Stimulated activated CD8-positive, alpha-beta memory T cell treated with anti-CD3 and anti-CD28 coated beads, Interleukin-7, amount 100 ng/mL, for 48 hours (primary cell): ENCODE measurements around the gene EYA4.

Source experiments
- DNase-seq, 2 donors: peaks; one replicate each; pipeline ENCODE4 v3.0.0-alpha.2; 2020; ENCODE audit warnings: low read depth in 1 of 2; ENCODE audit errors: extremely low read depth in 1 of 2

Gene EYA4, protein sequence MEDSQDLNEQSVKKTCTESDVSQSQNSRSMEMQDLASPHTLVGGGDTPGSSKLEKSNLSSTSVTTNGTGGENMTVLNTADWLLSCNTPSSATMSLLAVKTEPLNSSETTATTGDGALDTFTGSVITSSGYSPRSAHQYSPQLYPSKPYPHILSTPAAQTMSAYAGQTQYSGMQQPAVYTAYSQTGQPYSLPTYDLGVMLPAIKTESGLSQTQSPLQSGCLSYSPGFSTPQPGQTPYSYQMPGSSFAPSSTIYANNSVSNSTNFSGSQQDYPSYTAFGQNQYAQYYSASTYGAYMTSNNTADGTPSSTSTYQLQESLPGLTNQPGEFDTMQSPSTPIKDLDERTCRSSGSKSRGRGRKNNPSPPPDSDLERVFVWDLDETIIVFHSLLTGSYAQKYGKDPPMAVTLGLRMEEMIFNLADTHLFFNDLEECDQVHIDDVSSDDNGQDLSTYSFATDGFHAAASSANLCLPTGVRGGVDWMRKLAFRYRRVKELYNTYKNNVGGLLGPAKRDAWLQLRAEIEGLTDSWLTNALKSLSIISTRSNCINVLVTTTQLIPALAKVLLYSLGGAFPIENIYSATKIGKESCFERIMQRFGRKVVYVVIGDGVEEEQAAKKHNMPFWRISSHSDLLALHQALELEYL

DNA sequence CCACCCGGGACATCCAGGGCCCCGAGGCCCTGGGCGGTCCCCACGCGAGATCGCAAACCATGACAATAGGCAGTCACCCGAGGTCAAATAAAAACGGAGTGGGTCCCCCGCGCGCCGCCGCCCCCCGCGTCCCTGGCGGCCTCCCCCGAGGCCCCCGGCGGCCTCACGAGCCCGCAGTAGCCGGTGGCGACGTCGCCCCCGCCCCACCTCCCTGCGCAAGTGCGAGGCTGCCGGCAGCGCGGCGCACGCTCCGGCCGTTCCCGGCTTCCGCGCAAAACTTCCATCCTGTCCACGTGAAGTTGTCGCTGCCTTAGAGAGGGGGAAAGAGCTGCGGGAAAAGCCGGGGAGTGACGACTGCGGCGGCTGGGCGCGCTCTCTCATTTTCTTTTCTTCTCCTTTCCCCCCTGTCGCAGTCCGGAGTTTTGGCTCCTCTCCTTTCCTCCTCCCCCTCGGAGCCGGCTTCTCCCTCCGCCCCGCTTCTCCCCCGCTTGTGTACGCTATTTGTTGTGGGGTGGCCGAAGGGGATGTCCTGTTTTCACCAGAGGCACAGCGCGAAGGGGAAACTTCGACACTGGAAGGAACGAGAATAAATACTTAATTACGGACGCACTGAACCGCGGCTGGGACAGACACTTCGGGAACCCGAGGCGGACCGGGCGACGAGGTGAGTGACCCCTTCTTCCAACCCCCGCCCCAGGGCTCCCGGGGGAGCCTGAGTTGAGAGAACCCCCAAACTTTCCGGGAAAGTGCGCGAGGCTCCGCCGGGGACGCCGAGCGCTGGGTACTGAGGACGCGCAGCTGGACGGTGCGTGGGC, at the start of gene EYA4:
Gene EYA4 (plus strand): TSS at position 272 of the 815 bp plus-strand sequence. CDS start 33,424 bp downstream, outside the sequence.
- DNase-seq: no peak

DNA sequence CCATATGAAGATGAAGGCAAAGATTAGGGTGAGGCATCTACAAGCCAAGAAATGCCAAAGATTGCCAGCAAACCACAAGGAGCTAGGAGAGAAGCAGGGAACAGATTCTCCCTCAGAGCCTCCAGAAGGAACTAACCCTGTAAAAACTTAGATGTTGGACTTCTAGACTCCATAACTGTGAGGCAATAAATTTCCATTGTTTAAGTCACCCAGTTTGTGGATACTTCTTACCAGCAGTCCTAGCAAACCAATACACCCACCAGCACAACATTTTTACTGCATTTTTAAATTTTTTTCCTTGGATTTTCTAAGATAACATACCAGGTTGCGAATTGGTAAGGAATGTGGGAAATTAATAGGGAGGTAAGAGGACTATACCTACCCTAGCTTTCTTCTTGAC, 47.8 kb upstream of the EYA4 start:
- DNase-seq: no peak

DNA sequence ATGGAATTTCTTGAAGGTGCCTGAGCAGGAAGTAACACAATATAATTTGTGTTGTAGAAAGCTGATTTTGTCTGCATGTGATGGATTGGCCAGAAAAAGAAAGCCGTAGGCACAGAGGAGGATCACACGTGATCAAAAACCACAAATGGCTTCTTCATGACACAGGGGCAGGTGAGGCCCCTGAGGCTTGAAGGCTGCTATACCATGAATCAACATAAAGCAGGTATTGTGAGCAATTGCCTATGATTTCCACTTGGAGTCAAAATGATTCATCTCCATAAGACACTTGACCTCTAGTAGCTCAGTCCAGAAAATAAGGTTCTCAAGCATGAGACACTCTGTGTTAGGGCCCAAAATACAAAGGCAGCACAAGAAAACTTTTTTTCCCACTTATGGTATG, 42.4 kb upstream of the EYA4 start:
- no peak for DNase-seq

DNA sequence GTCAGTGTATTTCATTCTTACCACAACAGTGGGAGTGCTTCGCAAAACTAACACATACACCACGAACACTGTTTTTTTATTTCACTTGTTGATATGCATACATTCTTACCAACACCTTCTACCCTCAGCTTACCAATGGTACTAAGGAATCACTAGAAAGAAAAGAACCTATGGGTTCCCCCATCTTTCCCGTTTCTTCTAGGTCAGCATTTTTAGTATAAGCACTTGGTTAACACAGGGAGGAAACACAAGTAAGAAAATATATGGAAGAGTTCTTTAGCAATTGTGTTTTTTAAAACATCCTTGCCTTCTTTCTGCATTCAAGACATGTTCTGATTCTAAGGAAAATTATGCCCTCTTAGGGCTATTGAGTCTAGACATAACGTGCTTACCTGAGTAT, 39.9 kb upstream of the EYA4 start:
- DNase-seq: no peak

DNA sequence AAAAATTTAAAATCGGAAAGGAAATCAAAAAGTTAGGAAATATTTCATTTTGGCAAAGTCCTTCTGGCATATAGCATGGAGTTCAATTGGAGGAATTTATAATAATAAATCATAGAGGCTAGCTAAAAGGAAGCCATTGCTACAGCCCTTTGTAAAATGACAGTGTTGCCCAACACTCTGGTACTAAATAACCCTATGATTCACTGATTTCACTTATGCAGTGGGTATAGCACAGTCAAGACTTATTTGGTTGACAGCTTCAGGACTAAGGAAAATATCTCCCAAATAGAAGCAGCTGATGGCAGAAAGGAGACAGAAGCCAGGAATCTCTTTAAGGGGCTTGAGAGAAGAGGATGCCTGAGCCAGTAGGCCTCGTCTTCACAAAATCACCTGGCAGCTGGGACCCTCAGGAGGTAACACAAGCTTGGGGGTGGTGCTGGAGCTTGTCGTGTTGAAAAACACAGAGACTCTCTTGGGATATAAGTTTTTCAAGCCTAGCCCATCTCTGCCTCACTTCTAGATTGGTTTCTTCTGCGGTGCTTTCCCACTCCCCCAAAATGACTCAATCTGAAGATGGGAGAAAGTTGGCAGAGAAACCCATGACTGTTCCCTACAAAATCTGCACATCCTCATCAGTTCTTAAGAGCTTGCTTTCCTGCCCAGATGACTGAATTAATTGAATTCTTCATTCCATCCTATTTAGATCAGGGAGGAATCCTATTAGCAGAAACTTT, 38.4 kb upstream of the EYA4 start:
- no peak for DNase-seq

DNA sequence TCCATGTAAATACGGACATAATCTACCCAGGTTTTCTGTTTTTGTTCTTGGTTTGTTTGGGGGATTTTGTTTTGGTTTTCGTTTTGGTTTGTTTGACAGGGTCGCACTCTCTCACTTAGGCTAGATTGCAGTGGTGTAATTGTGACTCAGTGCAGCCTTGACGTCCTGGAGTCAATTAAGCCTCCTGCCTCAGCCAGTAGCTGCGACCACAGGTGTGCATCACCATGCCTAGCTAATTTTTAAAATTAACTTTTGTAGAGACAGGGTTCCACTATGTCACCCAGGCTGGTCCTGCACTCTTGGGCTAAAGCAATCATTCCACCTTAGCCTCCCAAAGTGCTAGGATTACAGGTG, 37.8 kb upstream of the EYA4 start:
- no peak for DNase-seq

DNA sequence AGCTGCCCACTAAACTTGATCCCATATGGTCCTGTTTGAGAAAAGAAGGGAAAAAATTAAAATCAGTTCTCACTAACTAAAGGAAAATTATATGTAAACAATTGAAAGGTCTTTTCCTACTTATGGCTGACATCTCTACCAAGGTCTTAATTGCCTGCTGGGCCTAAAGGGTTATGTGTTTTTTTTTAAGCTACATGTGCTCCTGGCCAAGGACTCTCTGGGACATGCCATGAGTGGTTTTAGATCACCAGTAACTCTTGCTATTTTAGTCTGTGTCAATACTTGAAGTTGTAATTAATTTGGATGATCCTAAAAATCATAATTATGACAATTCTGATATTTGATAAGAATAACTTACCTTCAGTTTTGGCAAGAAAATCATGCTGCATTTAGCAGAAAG, 35.9 kb upstream of the EYA4 start:
- DNase-seq: no peak

DNA sequence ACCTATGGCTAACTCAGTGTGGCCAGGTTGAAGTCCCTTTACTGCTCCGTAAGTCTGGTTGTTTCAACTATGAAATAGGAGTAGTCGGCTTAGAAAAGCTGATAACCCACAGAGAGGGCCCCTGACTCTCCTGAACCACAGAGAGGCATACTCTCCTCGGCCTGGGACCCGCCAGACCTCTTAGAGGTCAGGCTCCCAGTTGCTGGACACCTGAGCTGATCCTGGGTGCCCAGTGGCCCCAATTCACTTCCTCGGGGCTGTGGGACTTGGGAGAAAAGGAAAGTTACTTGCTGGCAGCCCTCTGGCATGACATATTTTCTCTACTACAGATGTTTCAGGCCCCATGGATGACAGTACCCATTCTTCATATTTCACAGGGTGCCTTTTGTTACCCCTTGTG, 34.2 kb upstream of the EYA4 start:
- no peak for DNase-seq

DNA sequence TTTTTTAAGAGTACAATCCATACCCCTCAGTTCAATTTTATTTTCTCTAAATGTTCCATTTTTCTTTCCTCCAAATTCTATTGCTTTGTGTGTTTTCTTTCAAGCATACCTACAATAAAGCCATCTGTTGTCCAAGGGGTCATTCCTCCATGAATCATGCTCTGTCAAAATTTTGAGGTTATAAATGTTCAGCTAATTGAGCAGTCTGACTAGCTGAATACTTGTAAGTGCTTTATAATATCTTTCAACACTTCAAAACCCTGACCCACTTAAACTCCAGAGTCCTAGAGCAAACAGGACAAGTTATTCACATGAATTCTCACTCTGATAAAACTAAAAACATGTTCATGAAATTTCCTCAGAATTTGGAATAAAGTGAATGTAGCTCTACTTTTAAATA, 33.4 kb upstream of the EYA4 start:
- no peak for DNase-seq

DNA sequence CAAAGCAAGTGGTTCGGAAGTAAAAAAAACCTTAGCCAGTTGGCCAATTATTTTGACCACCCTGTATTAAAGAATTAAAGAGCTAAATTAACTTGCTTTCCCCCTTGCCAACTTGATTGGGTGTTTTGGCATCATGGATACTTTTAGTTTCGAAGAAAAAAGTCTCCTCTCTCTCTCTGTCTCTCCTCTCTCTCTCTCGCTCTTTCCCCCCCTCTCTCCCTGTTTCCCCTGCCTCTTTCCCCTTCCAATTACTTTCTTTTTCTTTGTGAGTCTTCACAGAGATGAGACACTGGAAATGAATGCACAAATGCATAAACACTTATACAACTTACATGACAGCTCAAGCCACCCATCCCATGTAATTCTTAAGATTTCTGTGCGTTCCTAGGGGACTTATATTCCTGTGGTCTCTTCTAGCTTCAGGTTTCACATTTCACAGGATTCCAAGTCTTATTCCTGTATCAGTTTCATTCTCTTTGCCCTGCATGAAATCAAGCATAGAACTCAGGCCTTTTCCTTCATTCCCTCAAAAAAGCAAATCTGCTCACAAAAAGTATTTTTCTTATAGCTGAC, 32.9 kb upstream of the EYA4 start:
- no peak for DNase-seq

DNA sequence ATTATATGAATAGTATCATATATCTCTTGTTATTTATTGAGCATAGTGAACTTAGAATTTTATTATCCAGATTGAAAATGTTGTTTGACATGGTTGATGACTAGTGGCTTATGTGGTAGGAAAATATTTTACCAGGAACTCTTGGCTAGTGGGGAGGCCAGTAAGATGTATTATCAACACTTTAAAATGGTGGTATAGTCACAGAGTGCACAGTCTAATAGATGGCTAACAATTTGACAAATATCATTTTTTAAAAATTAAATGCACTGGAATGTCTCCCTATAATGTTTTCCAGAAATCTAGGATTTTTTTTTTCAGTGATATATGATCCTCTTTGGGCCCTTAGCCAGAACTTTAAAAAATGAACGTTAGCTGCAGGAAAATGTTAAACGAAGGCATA, 26.9 kb upstream of the EYA4 start:
- DNase-seq: no peak

DNA sequence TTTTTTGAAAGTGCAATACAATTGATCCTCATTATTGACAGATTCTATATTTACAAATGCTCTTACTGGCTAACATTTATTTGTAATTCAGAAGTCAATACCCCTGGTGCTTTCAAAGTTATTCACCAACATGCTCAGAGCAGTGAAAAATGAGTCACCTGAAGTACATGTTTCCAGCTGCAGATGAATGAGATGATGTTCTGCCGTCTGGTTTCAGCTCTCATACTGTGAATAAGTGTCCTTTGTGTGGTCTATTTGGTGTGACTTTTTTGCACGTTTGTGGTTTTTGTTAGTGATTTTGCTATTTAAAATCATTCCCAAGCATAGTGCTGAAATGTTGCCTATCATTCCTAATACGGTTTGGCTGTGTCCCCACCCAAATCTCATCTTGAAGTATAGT, 22.3 kb upstream of the EYA4 start:
- DNase-seq: no peak

DNA sequence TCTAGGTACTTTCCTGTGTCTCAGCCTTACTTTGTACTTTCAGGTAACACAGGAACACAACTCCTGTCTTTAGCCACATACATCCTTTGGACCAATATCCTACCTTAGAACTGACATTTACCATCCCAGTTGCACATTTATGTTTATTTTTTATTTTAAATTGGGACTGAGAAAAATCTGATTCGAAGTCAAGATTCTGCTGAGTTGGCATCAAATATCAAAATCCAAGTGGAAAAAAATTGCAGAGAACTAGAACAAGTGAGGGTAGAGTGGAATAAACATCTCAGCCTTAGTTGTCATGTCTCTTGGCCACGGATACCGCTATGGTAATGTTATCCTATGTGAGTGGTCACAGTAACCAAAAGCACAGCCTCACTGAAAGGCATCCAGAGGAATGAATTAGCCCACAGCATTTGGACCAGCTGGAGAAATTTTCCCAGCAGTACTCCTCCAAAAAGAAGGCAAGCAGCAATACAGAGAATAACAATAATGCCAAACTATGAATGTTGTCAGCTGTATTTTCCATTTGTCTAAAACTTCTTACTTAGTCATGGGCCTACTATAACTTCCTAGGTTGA, 17.6 kb upstream of the EYA4 start:
- no peak for DNase-seq

DNA sequence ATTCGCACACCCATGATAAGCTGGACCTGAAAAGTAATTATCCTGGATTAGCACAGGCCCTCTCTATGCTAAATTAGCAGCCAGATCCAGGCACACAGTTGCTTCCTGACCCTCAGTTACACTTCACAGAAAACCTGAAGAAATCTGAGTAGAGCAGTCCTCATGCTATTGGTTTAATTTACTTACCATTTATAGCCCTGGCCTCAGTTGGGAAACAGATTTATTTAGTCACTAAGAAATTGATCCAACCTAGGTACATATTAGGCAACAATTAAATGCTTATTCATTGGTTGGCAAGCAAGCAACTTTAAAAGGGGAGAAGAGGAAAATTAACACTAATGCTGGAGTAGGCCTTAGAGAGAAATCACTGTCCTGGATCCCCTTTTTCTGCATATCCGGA, 15.6 kb upstream of the EYA4 start:
- no peak for DNase-seq

DNA sequence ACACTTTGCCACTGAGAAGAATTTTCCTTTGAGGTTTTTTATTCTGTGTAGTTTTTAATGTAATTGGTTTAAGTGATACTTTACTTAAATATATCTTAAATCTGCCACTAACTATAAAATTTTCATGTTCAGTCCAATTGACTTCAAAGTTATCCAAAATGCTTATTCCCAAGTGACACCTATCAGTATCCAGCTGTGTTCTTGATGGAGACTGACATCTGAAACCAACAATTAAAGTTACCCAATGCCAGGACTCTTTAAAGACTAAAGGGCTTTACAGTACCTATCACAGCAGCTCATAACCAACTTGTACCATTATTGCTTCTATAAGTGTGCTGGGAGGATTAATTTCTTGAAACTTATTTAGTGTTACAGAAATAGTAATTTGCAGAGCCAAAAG, 13.8 kb upstream of the EYA4 start:
- no peak for DNase-seq

DNA sequence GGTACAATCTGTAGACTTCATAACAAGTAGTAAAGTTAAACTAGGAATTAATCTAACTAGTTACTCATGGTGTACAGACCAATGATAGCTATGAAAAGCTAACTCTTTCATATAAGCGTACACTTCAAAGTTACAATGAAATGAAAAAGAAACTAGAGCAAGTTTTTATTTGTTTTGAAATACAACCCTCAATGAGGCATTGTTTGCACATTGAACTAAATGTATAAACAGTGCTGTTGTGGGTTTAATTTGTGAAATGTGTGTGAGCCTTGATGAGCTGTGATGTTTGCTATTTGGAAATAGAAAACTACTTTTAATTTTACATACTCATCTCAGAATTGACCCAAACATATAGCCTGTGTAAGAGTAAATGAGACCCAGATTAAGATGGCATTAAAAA, 11.1 kb upstream of the EYA4 start:
- DNase-seq: no peak

DNA sequence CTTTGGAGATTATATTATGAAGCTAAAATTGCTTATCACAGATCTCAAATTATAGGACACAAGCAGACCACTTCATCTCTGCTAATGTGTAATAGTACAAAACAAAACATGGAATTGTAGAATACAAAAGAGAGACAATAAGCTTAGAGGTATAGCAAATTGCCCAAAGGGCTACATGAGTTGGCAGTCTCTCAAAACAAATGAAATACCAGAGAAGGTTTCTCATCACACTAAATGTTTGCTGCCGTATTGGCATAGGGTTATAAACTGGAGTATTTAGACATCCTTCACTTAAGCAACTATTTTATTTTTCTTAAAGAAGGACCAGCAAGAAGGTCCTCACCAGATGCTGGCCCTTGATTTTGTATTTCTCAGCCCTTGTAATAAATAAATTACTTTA, 5.9 kb upstream of the EYA4 start:
- no peak for DNase-seq

DNA sequence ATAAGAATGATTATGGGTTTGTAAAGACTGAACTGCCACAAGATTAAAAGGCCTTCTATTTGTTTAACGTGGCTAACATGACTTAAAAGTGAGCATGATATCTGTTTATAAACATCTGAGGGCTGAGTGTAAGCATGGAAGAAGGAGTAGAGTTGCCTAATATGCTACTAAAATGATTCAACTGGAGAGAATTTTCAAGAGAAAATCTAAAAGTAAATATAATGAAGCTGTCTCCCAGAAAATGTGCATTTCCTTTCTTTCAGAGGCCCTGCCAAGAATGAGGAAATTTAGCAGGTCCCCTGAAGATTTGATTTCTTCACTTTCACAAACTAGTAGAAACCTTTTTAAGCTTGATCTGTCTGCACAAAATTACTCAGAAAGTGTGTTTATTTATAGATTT, 4.2 kb upstream of the EYA4 start:
- no peak for DNase-seq

DNA sequence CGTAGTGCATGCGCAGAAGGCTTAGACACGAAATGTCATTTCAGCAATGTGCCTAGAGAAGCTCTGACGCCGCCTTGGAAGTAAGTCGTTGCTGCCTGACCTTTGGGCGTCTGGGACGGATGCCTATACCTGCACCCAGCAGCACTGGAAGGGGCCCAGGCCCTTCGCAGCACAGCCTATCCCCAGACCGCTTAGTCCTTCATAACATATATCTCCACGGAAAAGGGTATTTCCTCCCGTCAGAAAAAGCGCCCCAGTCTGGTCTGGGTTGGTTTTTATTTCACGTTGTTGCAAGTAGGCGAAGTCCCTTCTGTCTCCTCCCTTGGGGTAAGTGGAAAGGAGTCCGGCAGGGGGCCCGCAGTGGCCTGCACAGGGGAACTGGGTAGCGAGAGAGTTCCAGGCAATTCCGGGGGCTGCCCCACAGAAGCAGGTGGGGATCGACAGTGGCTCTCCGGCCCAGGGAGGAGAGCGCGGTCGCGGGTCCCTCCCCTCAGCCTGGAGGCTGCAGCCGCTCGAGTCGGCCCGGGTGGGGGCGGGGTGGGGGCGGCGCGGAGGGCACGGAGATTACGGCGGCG, 559 bp upstream of the EYA4 start:
- no peak for DNase-seq
